T-cell (primary cell): ENCODE results near the gene KCNG2. TPM values are rescaled to one million over a fixed set of nuclear protein-coding genes. Genes with fewer than 3 reads are reported as not detected.

Experiments used
- ATAC-seq, 4 experiments: fragments of 200-7000 bp in 3 of 4; fragments of 150-1000 bp in 1 of 4; cut with Tn5 transposase; replicated peaks in 1 of 4; 1 replicate in 3 of 4; 2 replicates in 1 of 4; pipeline ENCODE4 v1.10.0; 2021; ENCODE audit warnings: moderate library complexity in 3 of 4, mild to moderate bottlenecking in 2 of 4, moderate number of reproducible peaks in 1 of 4
- CTCF ChIA-PET, 2 donors: fragments of 300-600 bp; sonication (Branson Sonifier 250); formaldehyde crosslinking; loops; one replicate each; lab custom pipeline; 2022; ENCODE audit warnings: antibody characterized with exemption in 2 of 2; lab: Charles Lee
- POLR2A ChIA-PET, 2 donors: fragments of 300-600 bp; sonication (Branson Sonifier 250); formaldehyde crosslinking; loops; one replicate each; lab custom pipeline; 2022; ENCODE audit warnings: antibody characterized with exemption in 2 of 2; lab: Charles Lee
- DNase-seq, 35 experiments: peaks; one replicate each; pipeline versions ENCODE4 v3.0.0 to v3.0.0-alpha.2; 2013 to 2023
- H3K27ac ChIP-seq: one replicate; pipeline ENCODE4 v1.5.1; 2013; ENCODE audit warnings: low read length
- H3K27me3 ChIP-seq, 2 experiments: replicated peaks in 1 of 2; 1 replicate in 1 of 2; 2 replicates in 1 of 2; pipeline versions ENCODE4 v1.6.1 to v1.7.0; 2013; ENCODE audit warnings: low read length in 1 of 2, mixed read lengths in 1 of 2; ENCODE audit not compliant: control insufficient read depth in 2 of 2, insufficient read depth in 2 of 2; ENCODE audit errors: extremely low read depth in 1 of 2
- H3K36me3 ChIP-seq, 2 donors: 1 replicate in 1 of 2; 2 replicates in 1 of 2; pipeline versions ENCODE4 v1.6.1 to v1.7.0; 2013; ENCODE audit warnings: low read length in 1 of 2; ENCODE audit not compliant: control insufficient read depth in 2 of 2, insufficient read depth in 1 of 2; ENCODE audit errors: extremely low read depth in 1 of 2
- H3K4me1 ChIP-seq, 2 experiments: 1 replicate in 1 of 2; 2 replicates in 1 of 2; pipeline versions ENCODE4 v1.6.1 to v1.7.0; 2013; ENCODE audit warnings: low read length in 2 of 2, mixed read lengths in 1 of 2; ENCODE audit not compliant: insufficient read depth in 2 of 2, control insufficient read depth in 1 of 2; ENCODE audit errors: extremely low read depth in 1 of 2
- H3K4me3 ChIP-seq, 2 donors: 1 replicate in 1 of 2; 2 replicates in 1 of 2; pipeline versions ENCODE4 v1.5.1 to v1.7.0; 2013; ENCODE audit warnings: mild to moderate bottlenecking in 2 of 2, low read length in 1 of 2, moderate library complexity in 1 of 2; ENCODE audit not compliant: control insufficient read depth in 1 of 2; ENCODE audit errors: extremely low read depth in 1 of 2
- H3K9me3 ChIP-seq: 2 replicates; pipeline ENCODE4 v1.7.0; 2013
- H3K27ac Mint-ChIP-seq, 2 donors: one replicate each; pipeline ENCODE4 v1.8.0; 2020 to 2021; ENCODE audit warnings: mild to moderate bottlenecking in 2 of 2, mixed read lengths in 2 of 2
- H3K27me3 Mint-ChIP-seq, 2 donors: one replicate each; pipeline ENCODE4 v1.8.0; 2021 to 2022; ENCODE audit warnings: mixed read lengths in 2 of 2
- H3K36me3 Mint-ChIP-seq: one replicate; pipeline ENCODE4 v1.8.0; 2021; ENCODE audit warnings: mixed read lengths
- H3K4me1 Mint-ChIP-seq, 3 donors: one replicate each; pipeline ENCODE4 v1.8.0; 2020 to 2022; ENCODE audit warnings: mixed read lengths in 3 of 3, mild to moderate bottlenecking in 1 of 3
- H3K4me3 Mint-ChIP-seq, 3 donors: one replicate each; pipeline ENCODE4 v1.8.0; 2020 to 2022; ENCODE audit warnings: mild to moderate bottlenecking in 3 of 3, mixed read lengths in 3 of 3, moderate library complexity in 3 of 3
- H3K9me3 Mint-ChIP-seq, 3 donors: one replicate each; pipeline ENCODE4 v1.8.0; 2020 to 2022; ENCODE audit warnings: mixed read lengths in 3 of 3
- WGBS: methylation state at CpG from one replicate; pipeline ENCODE4 v1.1.5; 2013; ENCODE audit warnings: missing lambda C conversion rate; ENCODE audit not compliant: insufficient coverage; 5-methylcytosine and 5-hydroxymethylcytosine counted together
- total RNA-seq, 35 experiments: library from RNA in 6 of 35; stranded (reverse) in 6 of 35; fragments of 120-200 nt in 1 of 35; gene quantifications; one replicate each; pipeline versions ENCODE4 v1.2.1 to v1.2.4 and lab custom pipeline; 2013 to 2026

The KCNG2 gene
- total RNA-seq, 5 donors from 2014 or later (not counting 1 experiment from before 2014, with no cell fraction given), result not detected

GRCh38 chr18:79922971-79923411, 125.3 kb downstream of the KCNG2 start:
- CTCF ChIA-PET, result no interaction called here
- Mint-ChIP-seq H3K36me3 (peaks cover 41% of the 10 kb centered on the region), H3K4me3 (no peak overlapping the region), H3K27me3 (no peaks in the 10 kb centered on the region), H3K27ac (no peak overlapping the region), H3K9me3 (no peaks in the 10 kb centered on the region), H3K4me1 (peaks cover 2 to 5% (median 2%) of the 10 kb centered on the region in 3 donors)
- 98% methylated on average over 5 of the region's 17 CpGs for WGBS
- ATAC-seq (no peak), DNase-seq (peak in 1 of 35 experiments; percentile 20)
- POLR2A ChIA-PET, result no interaction called here
- Histone ChIP-seq H3K27me3 (no peaks in the 10 kb centered on the region), H3K27ac (no peak overlapping the region), H3K36me3 (peaks cover 14 to 22% of the 10 kb centered on the region in 2 donors), H3K4me1 (no peaks in the 10 kb centered on the region), H3K4me3 (no peak overlapping the region), H3K9me3 (no peaks in the 10 kb centered on the region)

GRCh38 chr18:79923896-79924585, 126.3 kb downstream of the KCNG2 start:
- POLR2A ChIA-PET, result no interaction called here
- peaks cover 46% of the 10 kb centered on the region for H3K36me3 Mint-ChIP-seq
- Histone ChIP-seq H3K27me3 (no peaks in the 10 kb centered on the region), H3K4me3 (no peak overlapping the region), H3K4me1 (no peaks in the 10 kb centered on the region), H3K9me3 (no peaks in the 10 kb centered on the region), H3K36me3 (peaks cover 12 to 24% of the 10 kb centered on the region in 2 donors), H3K27ac (no peak overlapping the region)
- no peaks in the 10 kb centered on the region for H3K27me3 Mint-ChIP-seq
- DNase-seq (peak in 1 of 35 experiments; percentile 17), ATAC-seq (no peak)
- H3K4me3 Mint-ChIP-seq, result no peak overlapping the region
- WGBS, result 96% methylated on average over 20 of the region's 26 CpGs
- H3K27ac Mint-ChIP-seq, result no peak overlapping the region
- peaks cover 2 to 10% (median 5%) of the 10 kb centered on the region in 3 donors for H3K4me1 Mint-ChIP-seq
- H3K9me3 Mint-ChIP-seq, result peaks cover 1 to 4% (median 3%) of the 10 kb centered on the region in 3 donors
- CTCF ChIA-PET, result no interaction called here

GRCh38 chr18:79924814-79925731, 127.3 kb downstream of the KCNG2 start:
- H3K36me3 ChIP-seq, result peaks cover 12 to 27% of the 10 kb centered on the region in 2 donors
- ChIA-PET CTCF (no interaction called here), POLR2A (interaction anchor here in 1 of 2 donors (0.6 kb wide), 1 partner anchor 18 kb away, joined by 5 read pairs; no protein-coding TSS in a partner anchor)
- H3K4me3 Mint-ChIP-seq, result no peak overlapping the region
- ATAC-seq (no peak), DNase-seq (peak in 1 of 35 experiments; percentile 12)
- H3K27me3 ChIP-seq, result no peaks in the 10 kb centered on the region
- no peak overlapping the region for H3K4me3 ChIP-seq
- peaks cover 54% of the 10 kb centered on the region for H3K36me3 Mint-ChIP-seq
- H3K4me1 Mint-ChIP-seq, result peaks cover 2 to 12% (median 5%) of the 10 kb centered on the region in 3 donors
- H3K9me3 ChIP-seq, result peaks cover 2% of the 10 kb centered on the region
- H3K27ac ChIP-seq, result no peak overlapping the region
- H3K4me1 ChIP-seq, result no peaks in the 10 kb centered on the region
- WGBS, result 91% methylated on average over 22 of the region's 25 CpGs
- H3K27ac Mint-ChIP-seq, result no peak overlapping the region
- H3K9me3 Mint-ChIP-seq, result peaks cover 11 to 14% (median 11%) of the 10 kb centered on the region in 3 donors
- no peaks in the 10 kb centered on the region for H3K27me3 Mint-ChIP-seq

GRCh38 chr18:79926306-79926705, 128.6 kb downstream of the KCNG2 start:
- H3K4me3 ChIP-seq, result no peak overlapping the region
- no peak overlapping the region for H3K27ac Mint-ChIP-seq
- peaks cover 63% of the 10 kb centered on the region for H3K36me3 Mint-ChIP-seq
- peaks cover 2 to 12% (median 5%) of the 10 kb centered on the region in 3 donors for H3K4me1 Mint-ChIP-seq
- H3K27ac ChIP-seq, result no peak overlapping the region
- ATAC-seq (no peak), DNase-seq (peak in 1 of 35 experiments; percentile 4)
- H3K9me3 ChIP-seq, result peaks cover 8% of the 10 kb centered on the region
- no peaks in the 10 kb centered on the region for H3K4me1 ChIP-seq
- WGBS, result 100% methylated on average over 7 of the region's 11 CpGs
- CTCF ChIA-PET, result interaction anchor here in 1 of 2 donors (0.6 kb wide), 1 partner anchor 9 kb away, joined by 4 read pairs; no protein-coding TSS in a partner anchor
- no peaks in the 10 kb centered on the region for H3K27me3 Mint-ChIP-seq
- peaks cover 12 to 27% of the 10 kb centered on the region in 2 donors for H3K36me3 ChIP-seq
- no peak overlapping the region for H3K4me3 Mint-ChIP-seq
- no peaks in the 10 kb centered on the region for H3K27me3 ChIP-seq
- H3K9me3 Mint-ChIP-seq, result peaks cover 15 to 21% (median 16%) of the 10 kb centered on the region in 3 donors
- POLR2A ChIA-PET, result interaction anchor here in 1 of 2 donors (0.6 kb wide), 1 partner anchor 59 kb away, joined by 3 read pairs; no protein-coding TSS in a partner anchor

- H3K9me3 ChIP-seq, result peaks cover 8% of the 10 kb centered on the region
- CTCF ChIA-PET, result interaction anchor here in 1 of 2 donors (0.6 kb wide), 1 partner anchor 10 kb away, joined by 4 read pairs; no protein-coding TSS in a partner anchor
- H3K27me3 ChIP-seq, result no peaks in the 10 kb centered on the region
- ATAC-seq (no peak), DNase-seq (peak in 2 of 35 experiments; percentile 2 to 7)
- 95% methylated on average over 20 of the region's 21 CpGs for WGBS
- H3K4me1 ChIP-seq, result no peaks in the 10 kb centered on the region
- H3K4me3 ChIP-seq, result no peak overlapping the region
- Mint-ChIP-seq H3K36me3 (peaks cover 66% of the 10 kb centered on the region), H3K4me1 (peaks cover 2 to 12% (median 5%) of the 10 kb centered on the region in 3 donors), H3K27me3 (no peaks in the 10 kb centered on the region), H3K9me3 (peaks cover 17 to 25% (median 18%) of the 10 kb centered on the region in 3 donors), H3K4me3 (no peak overlapping the region), H3K27ac (no peak overlapping the region)
- no peak overlapping the region for H3K27ac ChIP-seq
- POLR2A ChIA-PET, result no interaction called here
- peaks cover 12 to 27% of the 10 kb centered on the region in 2 donors for H3K36me3 ChIP-seq
Measured at GRCh38 chr18:79926715-79927606, 129.2 kb downstream of the KCNG2 start.
